ENCODE results near the gene CFAP61.
"Not testable (repeated sequence)": the region's sequence is repeated elsewhere in the genome, so short reads cannot be mapped to it uniquely, and the experiment has no call there.

The CFAP61 gene

DNA sequence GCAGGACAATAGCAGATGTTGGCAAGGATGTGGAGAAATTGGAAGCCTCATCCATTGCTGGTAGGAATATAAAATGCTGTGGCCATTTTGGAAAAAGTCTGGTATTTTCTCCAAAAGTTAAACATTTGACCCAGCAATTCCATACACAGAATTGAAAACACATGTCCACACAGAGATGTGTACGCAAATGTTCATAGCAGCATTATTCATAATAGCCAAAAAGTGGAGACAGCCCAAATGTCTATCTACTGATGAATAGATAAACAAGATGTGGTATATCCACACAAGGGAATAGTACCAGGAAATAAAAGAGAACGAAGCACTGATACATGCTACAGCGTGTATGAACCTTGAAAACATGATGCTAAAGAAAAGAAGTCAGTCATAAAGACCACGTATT, 40.5 kb downstream of the CFAP61 start:
- DNase-seq = no peak

DNA sequence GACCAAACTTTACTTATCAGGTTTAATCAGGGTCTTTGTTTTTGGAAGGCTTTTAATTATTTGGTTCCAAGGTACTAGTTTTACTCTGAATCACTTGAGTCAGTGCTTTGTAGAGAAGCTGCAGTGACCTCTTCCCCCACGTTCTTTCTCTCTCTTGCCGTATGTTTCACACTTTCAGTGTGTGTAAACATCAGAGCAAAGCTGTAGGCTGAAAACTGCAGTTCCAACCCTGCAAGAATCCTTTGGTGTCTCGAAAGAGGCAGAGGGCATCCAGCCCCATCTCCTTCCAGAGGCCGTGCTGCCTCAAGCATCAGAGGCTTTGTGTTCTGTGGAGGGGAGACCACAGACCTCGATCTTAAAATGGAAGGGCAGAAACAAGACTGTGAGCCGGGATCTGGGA, 42.1 kb downstream of the CFAP61 start:
- DNase-seq = no peak

- no peak for DNase-seq
Measured at GRCh38 chr20:20095114-20095872, 43.0 kb downstream of the CFAP61 start.

DNA sequence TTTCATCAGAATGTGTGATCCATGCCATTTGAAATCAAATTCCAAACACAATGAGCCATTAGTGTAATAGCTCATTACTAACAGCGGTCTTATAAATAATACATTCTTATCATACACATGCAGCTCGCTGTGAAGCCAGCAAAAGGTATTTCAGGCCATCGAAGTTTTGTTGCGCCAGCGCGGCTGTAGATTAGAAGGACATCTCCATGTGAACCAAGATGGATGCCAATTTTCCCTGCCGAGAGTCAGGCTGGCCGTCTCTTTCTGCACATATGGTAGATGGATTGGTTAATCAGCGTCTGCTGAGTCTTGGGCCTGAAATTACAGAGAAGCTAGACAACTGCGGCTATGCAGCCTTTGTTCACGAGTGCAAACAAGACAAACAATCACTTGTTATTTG, 44.1 kb downstream of the CFAP61 start:
- no peak for DNase-seq

- DNase-seq = no peak
Measured at GRCh38 chr20:20100881-20101280, 48.5 kb downstream of the CFAP61 start.

DNA sequence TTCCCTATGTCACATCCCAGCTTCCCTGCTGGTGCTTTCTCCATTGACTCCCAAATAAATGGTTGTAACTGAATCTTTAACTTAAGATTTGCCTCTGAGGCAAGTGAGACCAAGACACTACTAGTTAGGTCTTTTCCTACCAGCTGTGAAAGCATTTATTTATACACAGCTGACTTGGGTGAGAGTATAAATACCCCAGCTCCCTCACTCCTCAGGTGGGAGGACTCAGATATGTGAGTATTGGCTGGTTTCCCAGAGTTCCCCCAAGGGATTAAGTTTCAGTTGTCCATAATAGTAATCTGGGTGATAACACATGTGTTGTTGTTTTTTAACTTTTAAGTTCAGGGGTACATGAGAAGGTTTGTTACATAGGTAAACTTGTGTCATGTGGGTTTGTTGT, 49.8 kb downstream of the CFAP61 start:
- no peak for DNase-seq

DNA sequence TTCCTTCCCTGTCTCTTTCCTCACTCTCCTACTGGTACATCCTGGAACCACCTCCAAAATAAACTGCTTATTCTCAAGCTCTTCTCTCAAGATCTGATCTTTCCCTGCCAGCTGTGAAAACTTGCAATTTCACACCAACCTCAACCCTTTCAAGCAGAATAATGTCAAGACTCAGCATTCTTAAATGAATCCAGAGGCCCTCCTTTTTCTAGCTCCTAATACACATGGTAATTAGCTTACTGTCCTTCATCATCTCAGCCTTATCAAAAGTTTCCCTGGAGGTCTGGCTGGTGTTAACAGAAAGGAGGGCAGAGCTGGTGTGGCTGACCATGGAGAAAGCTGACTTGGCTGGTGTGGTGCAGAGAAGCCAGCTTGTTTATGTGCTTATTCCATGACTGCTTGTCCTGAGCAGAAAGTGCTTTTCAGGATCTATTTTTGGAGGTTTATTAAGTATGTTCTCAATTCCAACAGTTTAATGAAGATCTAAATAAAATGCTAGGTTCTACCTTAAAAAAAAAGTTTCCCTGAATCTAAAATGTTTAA, 50.5 kb downstream of the CFAP61 start:
- DNase-seq = no peak

- no peak for DNase-seq
Measured at GRCh38 chr20:20103486-20103885, 51.2 kb downstream of the CFAP61 start.

DNA sequence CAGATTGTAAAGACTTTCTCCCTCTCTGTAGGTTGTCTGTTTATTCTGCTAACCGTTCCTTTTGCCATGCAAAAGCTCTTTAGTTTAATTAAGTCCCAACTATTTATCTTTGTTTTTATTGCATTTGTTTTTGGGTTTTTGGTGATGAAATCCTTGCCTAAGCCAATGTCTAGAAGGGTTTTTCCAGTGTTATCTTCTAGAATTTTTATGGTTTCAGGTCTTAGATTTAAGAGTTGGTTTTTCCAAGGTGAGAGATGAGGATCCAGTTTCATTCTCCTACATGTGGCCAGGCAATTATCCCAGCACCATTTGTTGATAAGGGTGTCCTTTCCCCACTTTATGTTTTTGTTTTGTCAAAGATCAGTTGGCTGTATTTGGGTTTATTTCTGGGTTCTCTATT, 70.9 kb downstream of the CFAP61 start:
- not testable (repeated sequence) for DNase-seq

DNA sequence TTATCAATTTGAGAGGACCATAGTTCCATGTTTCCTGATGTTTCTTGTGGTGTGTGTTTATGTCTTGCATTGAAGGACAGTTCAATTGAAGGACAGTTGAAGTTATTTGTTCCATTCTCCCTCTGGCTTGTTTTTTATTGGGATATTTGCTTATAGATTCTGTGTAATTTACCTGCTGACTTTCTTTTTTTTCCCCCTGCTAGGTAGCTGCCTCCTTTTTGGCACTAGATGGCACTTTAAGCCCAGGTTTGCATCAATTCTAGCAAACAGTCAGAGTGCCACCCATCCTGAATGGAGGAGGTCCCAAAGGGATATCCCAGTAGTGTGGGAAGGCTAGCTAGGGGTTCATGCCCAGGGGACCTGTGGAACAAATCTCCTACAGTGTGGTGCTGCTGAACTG, 78.1 kb downstream of the CFAP61 start:
- no peak for DNase-seq

GRCh38 chr20:20134941-20135575, 82.7 kb downstream of the CFAP61 start:
- no peak for DNase-seq

DNA sequence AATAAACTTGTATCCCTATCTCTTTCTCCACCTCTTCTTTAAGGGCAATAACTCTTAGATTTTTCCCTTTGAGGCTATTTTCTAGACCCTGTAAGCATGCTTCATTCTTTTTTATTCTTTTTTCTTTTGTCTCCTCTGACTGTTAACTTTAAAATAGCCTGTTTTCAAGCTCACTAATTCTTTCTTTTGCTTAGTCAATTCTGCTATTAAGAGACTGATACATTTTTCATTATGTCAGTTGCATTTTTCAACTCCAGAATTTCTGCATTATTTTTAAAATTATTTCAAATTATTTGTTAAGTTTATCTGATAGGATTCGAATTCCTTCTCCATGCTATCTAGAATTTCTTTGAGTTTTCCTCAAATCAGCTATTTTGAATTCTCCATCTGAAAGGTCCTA, 84.0 kb downstream of the CFAP61 start:
- DNase-seq = no peak

GRCh38 chr20:20137851-20138250, 85.5 kb downstream of the CFAP61 start:
- no peak for DNase-seq

DNA sequence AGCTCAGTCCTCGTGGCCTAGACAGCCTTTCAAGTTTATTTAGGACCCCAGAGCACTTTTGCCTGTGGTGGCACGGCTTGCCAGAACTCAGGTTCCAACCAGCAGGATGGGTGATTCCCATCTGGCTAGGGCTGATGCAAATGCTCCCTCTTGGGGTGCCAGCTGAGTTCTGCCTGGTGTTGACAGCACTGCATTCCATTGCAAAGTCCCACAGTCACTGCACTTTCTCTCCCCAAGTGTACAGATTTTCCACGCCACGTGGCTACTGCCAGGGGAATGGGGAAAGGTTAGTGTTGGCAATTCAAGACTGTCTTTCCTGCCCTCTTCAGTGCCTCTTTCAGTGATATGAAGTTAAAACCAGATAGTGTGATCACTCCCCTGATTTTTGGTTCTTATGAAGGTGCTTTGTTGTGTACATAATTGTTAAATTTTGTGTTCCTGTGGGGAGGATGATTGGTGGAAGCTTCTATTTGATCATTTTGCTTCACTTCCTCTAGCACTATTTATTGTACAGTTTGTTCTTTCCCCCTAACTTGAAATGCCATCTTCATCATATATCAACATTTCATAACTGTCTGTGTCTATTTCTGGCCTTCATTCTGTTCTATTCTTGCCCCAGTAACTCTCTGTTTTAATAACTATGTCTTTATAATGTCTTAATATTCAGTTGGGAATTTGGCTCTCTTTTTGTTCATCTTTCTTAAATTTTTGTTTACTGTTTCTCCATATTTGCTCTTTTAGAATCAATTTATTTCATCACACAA, 86.2 kb downstream of the CFAP61 start:
- DNase-seq = no peak

DNA sequence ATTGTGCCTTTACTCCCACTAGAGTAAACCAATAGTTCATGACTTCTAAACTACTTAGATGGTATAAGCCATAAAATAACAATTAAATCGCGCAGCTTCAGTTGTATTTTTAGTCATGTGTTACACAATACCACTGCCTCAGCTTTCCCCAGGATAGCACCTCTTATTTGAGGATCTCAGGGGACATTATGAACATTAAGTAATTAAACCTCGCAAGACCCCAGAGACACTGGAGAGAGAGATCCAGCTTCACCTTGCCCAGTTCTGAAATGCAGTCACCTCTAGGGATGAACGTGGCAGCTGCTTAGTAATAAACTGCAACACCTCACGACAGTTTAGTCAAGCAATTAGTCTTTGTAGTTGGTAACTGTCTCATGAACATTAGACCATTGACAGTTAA, 87.1 kb downstream of the CFAP61 start:
- no peak for DNase-seq

DNA sequence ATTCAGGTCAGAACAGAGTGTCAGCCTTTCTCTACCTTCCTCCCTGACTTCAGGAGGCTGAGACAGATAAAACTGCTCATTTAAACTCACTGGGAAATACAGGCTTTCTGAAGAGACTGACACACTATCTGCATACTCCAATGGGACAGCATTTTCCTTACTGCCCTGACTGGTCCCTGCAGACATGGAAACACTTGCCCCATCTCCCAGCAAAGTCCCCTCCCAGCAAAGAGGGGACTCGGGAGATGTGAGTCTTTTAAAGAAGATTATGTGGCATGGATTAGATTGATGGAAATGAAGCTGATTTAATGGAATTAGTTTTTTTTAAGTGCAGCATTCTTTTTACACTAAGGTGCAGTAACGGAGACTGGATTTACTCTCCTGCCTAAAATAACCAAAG, 90.8 kb downstream of the CFAP61 start:
- no peak for DNase-seq

DNA sequence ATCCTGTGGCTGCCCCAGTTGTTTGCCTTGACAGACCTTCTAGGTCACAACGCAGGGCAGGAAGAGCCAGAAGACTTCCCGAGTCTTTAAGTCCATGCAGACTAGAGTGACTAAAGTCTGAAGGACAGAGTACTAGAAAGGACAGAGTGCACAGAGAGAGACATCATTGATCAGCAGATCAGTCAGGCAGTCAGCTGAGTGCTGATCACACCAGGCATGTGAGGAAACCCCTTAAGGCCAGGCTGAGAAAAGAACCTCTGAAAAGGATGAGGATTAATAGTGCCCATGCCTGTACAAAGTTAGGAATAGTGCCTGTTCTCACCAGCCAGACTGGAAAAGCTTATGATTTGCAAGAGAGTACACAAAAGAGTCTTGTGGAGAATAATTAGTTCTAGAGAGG, 91.3 kb downstream of the CFAP61 start:
- DNase-seq = no peak

DNA sequence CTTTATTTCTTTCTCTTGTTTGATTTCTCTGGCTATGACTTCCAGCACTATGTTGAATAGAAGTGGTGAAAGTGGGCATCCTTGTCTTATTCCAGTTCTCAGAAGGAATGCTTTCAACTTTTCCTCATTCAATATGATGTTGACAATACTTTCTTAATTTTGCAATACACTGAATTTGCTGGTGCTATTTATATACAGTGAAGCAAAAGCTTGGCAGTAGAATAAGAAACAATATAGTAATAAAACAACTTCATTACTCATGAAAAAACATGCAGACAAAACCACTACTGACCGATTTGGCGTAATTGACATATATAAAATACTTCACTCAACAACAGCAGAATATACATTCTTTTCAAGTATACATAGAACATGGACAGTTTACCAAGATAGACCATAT, 96.4 kb downstream of the CFAP61 start:
- DNase-seq = no peak

- DNase-seq = no peak
Measured at GRCh38 chr20:20150241-20150640, 97.9 kb downstream of the CFAP61 start.

DNA sequence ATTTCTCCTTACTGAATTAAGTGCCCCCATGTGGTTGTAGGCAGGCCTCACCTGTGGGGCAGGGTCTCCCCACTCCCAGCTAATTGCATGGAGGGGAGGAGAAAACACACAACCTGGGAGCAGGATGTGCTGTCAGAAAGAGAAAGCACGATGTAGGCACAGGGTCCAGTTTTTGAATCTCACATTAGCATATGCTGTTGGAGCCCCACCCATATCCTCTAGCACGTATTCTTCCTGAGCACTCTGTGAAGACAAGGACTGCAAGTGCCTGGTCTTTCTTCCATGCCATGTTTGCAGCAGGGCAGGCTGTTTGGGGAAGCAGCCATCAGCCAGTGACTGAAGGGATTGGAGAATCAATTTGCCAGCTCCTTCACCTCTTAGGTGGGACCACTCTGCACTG, 108.2 kb downstream of the CFAP61 start:
- DNase-seq = no peak

DNA sequence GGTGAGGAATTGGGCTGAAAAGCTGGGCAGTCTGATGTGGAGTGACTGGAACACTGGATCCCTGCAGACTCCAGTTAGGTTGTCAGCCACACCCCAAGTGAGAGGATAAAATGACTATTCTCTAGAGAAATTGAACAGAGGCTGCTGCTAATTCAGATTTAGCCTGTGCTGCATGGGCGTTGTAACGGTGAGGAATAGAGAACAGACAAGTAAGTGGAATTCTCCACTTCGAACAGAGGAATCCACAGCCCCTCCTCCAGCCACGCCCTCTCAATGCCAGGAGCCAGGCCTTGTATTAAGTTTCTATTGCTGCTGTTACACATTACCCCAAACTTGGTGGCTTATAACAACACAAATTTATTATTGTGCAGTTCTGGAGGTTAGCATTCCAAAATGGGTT, 109.3 kb downstream of the CFAP61 start:
- no peak for DNase-seq

DNA sequence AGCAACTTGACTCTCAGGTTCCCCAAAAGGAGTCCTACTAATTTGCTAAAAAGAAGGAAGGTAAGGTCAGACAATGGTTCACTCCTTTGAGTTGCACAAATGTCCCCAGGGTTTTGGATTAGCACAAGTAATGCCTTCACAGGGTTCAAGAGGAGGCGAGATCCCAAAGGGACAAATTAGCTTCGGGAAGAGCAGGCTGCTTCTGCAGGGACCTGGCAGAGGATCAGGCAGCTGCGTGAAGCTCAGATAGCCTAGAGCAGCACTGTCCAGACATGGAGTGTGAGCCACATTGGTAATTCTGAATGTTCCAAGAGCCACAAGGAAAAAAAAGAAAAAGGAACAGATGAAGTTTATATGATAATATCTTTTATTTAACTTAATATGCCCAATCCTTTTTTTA, 115.4 kb downstream of the CFAP61 start:
- no peak for DNase-seq

DNA sequence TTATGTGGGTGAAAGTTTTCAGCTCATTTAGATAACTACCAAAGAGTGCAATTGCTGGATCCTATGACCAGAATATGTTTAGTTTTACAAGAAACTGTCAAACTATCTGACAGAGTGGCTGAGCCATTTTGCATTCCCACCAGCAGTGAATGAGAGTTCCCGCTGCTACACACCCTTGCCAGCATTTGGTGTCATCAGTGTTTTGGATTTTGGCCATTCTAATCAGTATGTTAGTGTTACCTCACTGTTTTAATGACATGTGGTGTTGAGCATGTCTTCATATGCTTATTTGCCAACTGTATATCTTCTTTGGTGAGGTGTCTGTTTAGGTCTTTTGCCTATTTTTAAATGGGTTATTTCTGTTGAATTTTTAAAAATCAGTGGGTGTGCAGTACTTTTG, 120.9 kb downstream of the CFAP61 start:
- no peak for DNase-seq
